NOMO-1 treated with DMSO at 0.1 percent for 48 hours (cell line): ENCODE data around the gene EIF4A3.
"Not testable (repeated sequence)": the region's sequence is repeated elsewhere in the genome, so short reads cannot be mapped to it uniquely, and the experiment has no call there.

Experiments used
- DNase-seq: peaks from one replicate; lab custom pipeline; 2025; ENCODE audit not compliant: unreplicated experiment; lab: John Stamatoyannopoulos, UW

Gene EIF4A3

GRCh38 chr17:80173126-80173525 lies 26.2 kb upstream of the EIF4A3 start:
- no peak for DNase-seq

GRCh38 chr17:80171681-80172080 lies 24.8 kb upstream of the EIF4A3 start:
- no peak for DNase-seq

- DNase-seq, result no peak
Observed at GRCh38 chr17:80169784-80170500, 23.0 kb upstream of the EIF4A3 start, which contains the start of gene CARD14. CARD14 (plus strand) TSS chr17:80170030; CDS start chr17:80181439, 11,409 bp downstream.

DNA sequence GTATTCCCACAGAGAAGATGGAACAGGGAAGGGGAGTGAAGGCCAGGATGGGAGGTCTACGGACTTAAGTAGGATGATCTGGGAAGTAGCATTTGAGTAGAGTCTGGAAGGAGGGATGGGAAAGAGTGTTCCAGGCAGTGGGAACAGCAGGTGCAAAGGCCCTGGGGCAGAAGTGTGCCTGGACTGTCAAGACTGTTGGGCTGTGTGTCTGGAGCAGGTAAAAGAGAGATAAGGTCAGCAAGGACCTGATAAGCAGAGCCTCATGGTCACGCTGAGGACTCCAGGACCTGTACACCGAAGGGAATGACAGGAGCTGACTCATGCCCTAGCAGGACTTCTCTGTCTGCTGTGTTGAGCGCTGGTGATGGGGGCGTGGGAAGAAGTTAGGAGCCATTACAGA lies 22.2 kb upstream of the EIF4A3 start:
- no peak for DNase-seq

GRCh38 chr17:80168371-80168770 lies 21.4 kb upstream of the EIF4A3 start:
- no peak for DNase-seq

GRCh38 chr17:80166446-80166845 lies 19.5 kb upstream of the EIF4A3 start:
- no peak for DNase-seq

DNA sequence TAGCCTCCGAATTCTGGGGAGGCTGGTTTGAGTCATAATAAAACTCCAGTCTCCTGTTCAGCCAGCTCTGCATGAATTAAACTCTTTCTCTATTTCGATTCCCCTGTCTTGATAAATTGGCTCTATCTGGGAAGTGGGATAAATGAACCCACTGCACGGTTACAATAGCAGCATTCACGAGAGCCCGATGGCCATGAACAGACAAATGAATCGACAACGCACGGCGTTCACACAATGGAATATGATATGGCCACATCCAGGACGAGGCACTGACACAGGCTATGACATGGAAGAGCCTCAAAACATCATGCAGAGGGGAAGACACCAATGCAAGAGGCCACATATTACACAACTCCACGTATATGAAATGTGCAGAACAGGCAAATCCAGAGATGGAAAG lies 17.3 kb upstream of the EIF4A3 start:
- no peak for DNase-seq

- DNase-seq, result peak; percentile 28
Observed at GRCh38 chr17:80163336-80163735, 16.4 kb upstream of the EIF4A3 start.

DNA sequence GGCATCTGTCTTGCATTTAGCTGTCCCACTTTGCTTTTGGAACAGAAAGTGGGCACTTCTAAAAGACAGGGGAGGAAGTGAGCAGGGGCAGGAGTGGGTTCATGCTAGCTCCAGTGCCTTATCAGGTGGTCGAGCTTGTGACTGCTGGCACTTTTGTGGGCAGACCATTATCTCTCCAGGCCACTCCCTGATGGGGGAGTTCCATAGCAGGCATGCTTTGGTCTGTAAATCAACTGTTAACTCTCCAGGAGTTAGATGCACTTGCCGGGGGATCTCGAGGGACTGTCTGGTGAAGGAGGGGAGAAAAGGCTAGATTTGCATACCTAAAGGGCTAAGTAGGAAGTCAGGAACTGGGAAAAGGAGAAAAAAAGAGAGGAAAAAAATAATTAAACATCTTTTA lies 13.6 kb upstream of the EIF4A3 start:
- DNase-seq, result no peak

GRCh38 chr17:80158846-80159245 lies 11.9 kb upstream of the EIF4A3 start:
- no peak for DNase-seq

- DNase-seq, result not testable (repeated sequence)
Observed at GRCh38 chr17:80155600-80155999, 8.7 kb upstream of the EIF4A3 start.

DNA sequence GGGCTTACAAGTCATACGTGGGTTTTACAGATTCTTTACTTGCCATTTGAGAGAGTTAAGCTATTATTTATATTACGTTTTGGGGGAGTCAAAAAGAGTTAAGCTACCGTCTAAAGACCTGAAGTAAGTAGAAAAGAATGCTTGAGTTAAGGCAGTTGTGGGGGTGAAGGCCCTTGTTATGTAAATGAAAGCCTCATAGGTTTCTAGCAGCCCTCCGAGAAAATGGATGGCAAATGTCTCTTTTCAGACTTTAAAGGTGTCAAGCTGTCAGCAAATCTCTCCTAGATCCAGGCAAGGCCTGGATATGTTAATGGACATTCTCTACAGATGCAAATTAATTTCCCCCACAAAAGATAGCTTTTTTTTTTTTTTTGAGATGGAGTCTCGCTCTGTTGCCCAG lies 7.2 kb upstream of the EIF4A3 start:
- DNase-seq, result no peak

GRCh38 chr17:80153004-80153403 lies 6.1 kb upstream of the EIF4A3 start:
- no peak for DNase-seq

- DNase-seq, result peak; percentile 67
Observed at GRCh38 chr17:80152081-80152702, 5.3 kb upstream of the EIF4A3 start.

DNA sequence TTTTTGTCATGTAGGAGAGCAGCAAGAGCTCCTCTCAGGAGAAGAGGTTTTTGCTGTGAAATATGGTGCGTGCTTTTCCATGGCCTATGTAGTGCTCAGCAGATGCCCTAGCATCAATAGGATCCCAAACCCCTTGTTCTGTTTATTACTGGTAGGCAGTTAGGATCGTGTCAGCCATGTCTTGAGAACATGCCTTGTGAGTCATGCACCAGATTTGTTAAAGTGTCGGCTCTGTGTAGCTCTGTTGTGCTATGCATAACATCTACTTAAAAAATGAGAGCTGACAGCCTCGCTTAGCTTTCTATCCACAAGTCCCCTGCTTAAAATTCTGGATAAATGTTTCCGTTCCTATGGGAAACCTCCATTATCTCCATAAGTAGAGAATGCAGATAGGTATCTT lies 4.4 kb upstream of the EIF4A3 start:
- DNase-seq, result no peak

DNA sequence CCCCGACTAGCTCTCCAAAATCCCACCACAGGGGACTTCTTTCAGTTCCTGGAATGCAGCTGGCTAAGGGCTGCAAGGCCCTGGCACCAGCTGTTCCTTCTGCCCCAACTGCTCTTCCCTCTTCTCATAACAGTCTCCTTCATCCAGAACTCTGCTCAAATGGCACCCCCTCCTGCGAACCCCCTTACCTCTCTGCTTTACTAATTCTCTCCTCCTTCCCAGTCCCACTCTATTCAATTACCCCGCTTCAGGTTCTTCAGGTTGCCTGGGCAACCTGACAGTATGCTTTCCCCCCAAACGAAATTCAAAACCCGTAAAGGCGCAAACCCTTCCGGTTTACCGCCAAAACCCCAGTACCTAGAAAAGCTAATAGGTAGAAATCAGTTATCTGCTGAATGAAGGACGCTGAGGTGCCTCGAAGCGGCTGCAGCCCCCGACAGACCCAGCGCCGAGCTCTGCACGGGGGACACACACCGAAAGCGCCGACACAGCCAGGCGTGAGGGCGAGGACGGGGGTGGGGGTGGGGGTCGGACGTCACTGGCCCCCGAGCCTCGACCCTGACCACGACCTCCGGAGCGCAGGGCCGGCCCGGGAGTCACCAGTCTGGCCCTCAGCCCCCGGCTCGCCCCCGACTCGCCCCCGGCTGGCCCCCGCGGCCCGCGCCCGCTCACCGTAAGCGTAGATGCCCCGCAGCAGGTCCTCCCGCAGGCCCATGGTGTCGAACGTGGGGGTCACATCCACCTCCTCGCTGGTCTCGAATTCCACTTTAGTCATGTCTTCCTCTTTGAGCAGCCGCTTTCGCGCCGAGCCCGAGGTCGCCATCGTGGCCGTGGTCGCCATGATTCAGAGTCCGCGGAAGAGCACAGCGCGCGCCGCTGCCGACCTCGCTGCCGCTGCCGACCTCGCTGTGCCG lies 550 bp downstream of the EIF4A3 start:
- DNase-seq, result peak; percentile 26

- DNase-seq, result no peak
Observed at GRCh38 chr17:80145076-80146075, 1.6 kb downstream of the EIF4A3 start.

DNA sequence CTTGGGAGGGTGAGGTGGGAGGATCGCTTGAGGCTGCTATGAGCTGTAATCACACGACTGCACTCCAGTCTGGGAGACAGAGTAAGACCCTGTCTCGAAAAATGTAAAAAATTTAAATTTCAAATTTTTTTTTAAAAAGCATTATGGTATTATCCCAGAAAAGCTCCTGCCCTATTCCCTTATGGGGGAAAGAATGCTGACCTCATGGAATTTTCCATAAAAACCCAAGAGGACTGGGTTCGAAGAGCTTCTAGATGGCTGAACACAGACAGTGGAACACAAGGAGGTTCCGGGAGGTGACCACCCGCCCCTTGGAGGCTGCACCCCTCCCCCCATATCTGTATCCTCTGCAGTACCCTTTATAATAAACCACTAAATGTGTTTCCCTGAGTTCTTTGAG lies 4.0 kb downstream of the EIF4A3 start:
- DNase-seq, result no peak

GRCh38 chr17:80141463-80142165 lies 5.3 kb downstream of the EIF4A3 start:
- DNase-seq, result no peak
